ENCODE measurements around the gene NPM1.

Gene NPM1

GRCh38 chr5:171438738-171439137 lies 51.1 kb downstream of the NPM1 start:
- Mint-ChIP-seq H3K9me3 (no peaks in the 10 kb centered on the region), H3K36me3 (ENCODE audit: insufficient read depth) (peaks cover 2% of the 10 kb centered on the region), H3K4me1 (no peaks in the 10 kb centered on the region), H3K27ac (ENCODE audit: low read depth) (no peak overlapping the region), H3K27me3 (no peaks in the 10 kb centered on the region), H3K4me3 (no peak overlapping the region)
- DNase-seq (ENCODE audit: low spot score in 2 of 2) (no peak), ATAC-seq (replicated peaks; ENCODE audit: extremely low read depth, poor library complexity, severe bottlenecking) (no peak)

GRCh38 chr5:171441246-171441791 lies 53.7 kb downstream of the NPM1 start:
- ATAC-seq (replicated peaks; ENCODE audit: extremely low read depth, poor library complexity, severe bottlenecking) (no peak), DNase-seq (ENCODE audit: low spot score in 2 of 2) (no peak)
- Mint-ChIP-seq H3K27ac (ENCODE audit: low read depth) (no peak overlapping the region), H3K36me3 (ENCODE audit: insufficient read depth) (peaks cover 2% of the 10 kb centered on the region), H3K9me3 (no peaks in the 10 kb centered on the region), H3K4me3 (no peak overlapping the region), H3K4me1 (no peaks in the 10 kb centered on the region), H3K27me3 (peaks cover 16% of the 10 kb centered on the region)

- H3K4me1 Mint-ChIP-seq = no peaks in the 10 kb centered on the region
- no peak overlapping the region for H3K27ac Mint-ChIP-seq (ENCODE audit: low read depth)
- DNase-seq (ENCODE audit: low spot score in 2 of 2) (no peak), ATAC-seq (replicated peaks; ENCODE audit: extremely low read depth, poor library complexity, severe bottlenecking) (no peak)
- no peak overlapping the region for H3K4me3 Mint-ChIP-seq
- H3K9me3 Mint-ChIP-seq = no peaks in the 10 kb centered on the region
- peaks cover 23% of the 10 kb centered on the region for H3K27me3 Mint-ChIP-seq
- peaks cover 2% of the 10 kb centered on the region for H3K36me3 Mint-ChIP-seq (ENCODE audit: insufficient read depth)
Measured at GRCh38 chr5:171442287-171443042, 54.8 kb downstream of the NPM1 start.

GRCh38 chr5:171444582-171444981 lies 56.9 kb downstream of the NPM1 start:
- DNase-seq (ENCODE audit: low spot score in 2 of 2) (no peak), ATAC-seq (replicated peaks; ENCODE audit: extremely low read depth, poor library complexity, severe bottlenecking) (no peak)
- no peaks in the 10 kb centered on the region for H3K4me1 Mint-ChIP-seq
- peaks cover 44% of the 10 kb centered on the region for H3K27me3 Mint-ChIP-seq
- H3K36me3 Mint-ChIP-seq (ENCODE audit: insufficient read depth) = no peaks in the 10 kb centered on the region
- no peak overlapping the region for H3K4me3 Mint-ChIP-seq
- no peak overlapping the region for H3K27ac Mint-ChIP-seq (ENCODE audit: low read depth)
- H3K9me3 Mint-ChIP-seq = no peaks in the 10 kb centered on the region

- Mint-ChIP-seq H3K4me3 (no peak overlapping the region), H3K27ac (ENCODE audit: low read depth) (no peak overlapping the region), H3K36me3 (ENCODE audit: insufficient read depth) (no peaks in the 10 kb centered on the region), H3K27me3 (peaks cover 53% of the 10 kb centered on the region), H3K9me3 (no peaks in the 10 kb centered on the region), H3K4me1 (no peaks in the 10 kb centered on the region)
- no peak for DNase-seq (ENCODE audit: low spot score in 2 of 2)
- no peak for ATAC-seq (replicated peaks; ENCODE audit: extremely low read depth, poor library complexity, severe bottlenecking)
Measured at GRCh38 chr5:171445644-171446516, 58.2 kb downstream of the NPM1 start.

GRCh38 chr5:171447226-171447625 lies 59.6 kb downstream of the NPM1 start:
- DNase-seq (ENCODE audit: low spot score in 2 of 2) (no peak), ATAC-seq (replicated peaks; ENCODE audit: extremely low read depth, poor library complexity, severe bottlenecking) (no peak)
- Mint-ChIP-seq H3K4me3 (no peak overlapping the region), H3K27ac (ENCODE audit: low read depth) (no peak overlapping the region), H3K9me3 (no peaks in the 10 kb centered on the region), H3K36me3 (ENCODE audit: insufficient read depth) (no peaks in the 10 kb centered on the region), H3K4me1 (peaks cover 5% of the 10 kb centered on the region), H3K27me3 (peaks cover 67% of the 10 kb centered on the region)

GRCh38 chr5:171449426-171449825 lies 61.8 kb downstream of the NPM1 start:
- Mint-ChIP-seq H3K4me1 (peaks cover 5% of the 10 kb centered on the region), H3K9me3 (no peaks in the 10 kb centered on the region), H3K4me3 (no peak overlapping the region), H3K27me3 (peaks cover 89% of the 10 kb centered on the region), H3K27ac (ENCODE audit: low read depth) (no peak overlapping the region), H3K36me3 (ENCODE audit: insufficient read depth) (no peaks in the 10 kb centered on the region)
- ATAC-seq (replicated peaks; ENCODE audit: extremely low read depth, poor library complexity, severe bottlenecking) (no peak), DNase-seq (ENCODE audit: low spot score in 2 of 2) (no peak)

- DNase-seq (ENCODE audit: low spot score in 2 of 2) (no peak), ATAC-seq (replicated peaks; ENCODE audit: extremely low read depth, poor library complexity, severe bottlenecking) (no peak)
- H3K27me3 Mint-ChIP-seq = peaks cover 80% of the 10 kb centered on the region
- H3K9me3 Mint-ChIP-seq = no peaks in the 10 kb centered on the region
- no peak overlapping the region for H3K27ac Mint-ChIP-seq (ENCODE audit: low read depth)
- no peaks in the 10 kb centered on the region for H3K36me3 Mint-ChIP-seq (ENCODE audit: insufficient read depth)
- H3K4me1 Mint-ChIP-seq = peaks cover 5% of the 10 kb centered on the region
- H3K4me3 Mint-ChIP-seq = peak overlapping the region; percentile 38
Measured at GRCh38 chr5:171450423-171451331, 63.0 kb downstream of the NPM1 start.

GRCh38 chr5:171451421-171451820 lies 63.8 kb downstream of the NPM1 start:
- Mint-ChIP-seq H3K9me3 (no peaks in the 10 kb centered on the region), H3K27ac (ENCODE audit: low read depth) (no peak overlapping the region), H3K4me3 (peak overlapping the region; percentile 38), H3K27me3 (peaks cover 77% of the 10 kb centered on the region), H3K36me3 (ENCODE audit: insufficient read depth) (no peaks in the 10 kb centered on the region), H3K4me1 (peaks cover 5% of the 10 kb centered on the region)
- no peak for ATAC-seq (replicated peaks; ENCODE audit: extremely low read depth, poor library complexity, severe bottlenecking)
- DNase-seq (ENCODE audit: low spot score in 2 of 2) = no peak

- Mint-ChIP-seq H3K4me3 (no peak overlapping the region), H3K36me3 (ENCODE audit: insufficient read depth) (no peaks in the 10 kb centered on the region), H3K27ac (ENCODE audit: low read depth) (no peak overlapping the region), H3K9me3 (no peaks in the 10 kb centered on the region), H3K4me1 (peaks cover 5% of the 10 kb centered on the region), H3K27me3 (peaks cover 62% of the 10 kb centered on the region)
- no peak for DNase-seq (ENCODE audit: low spot score in 2 of 2)
- no peak for ATAC-seq (replicated peaks; ENCODE audit: extremely low read depth, poor library complexity, severe bottlenecking)
Measured at GRCh38 chr5:171453056-171453725, 65.5 kb downstream of the NPM1 start.

GRCh38 chr5:171453988-171454387 lies 66.3 kb downstream of the NPM1 start:
- H3K4me1 Mint-ChIP-seq = peaks cover 5% of the 10 kb centered on the region
- ATAC-seq (replicated peaks; ENCODE audit: extremely low read depth, poor library complexity, severe bottlenecking) (no peak), DNase-seq (ENCODE audit: low spot score in 2 of 2) (no peak)
- H3K9me3 Mint-ChIP-seq = no peaks in the 10 kb centered on the region
- no peaks in the 10 kb centered on the region for H3K36me3 Mint-ChIP-seq (ENCODE audit: insufficient read depth)
- H3K27ac Mint-ChIP-seq (ENCODE audit: low read depth) = no peak overlapping the region
- peaks cover 54% of the 10 kb centered on the region for H3K27me3 Mint-ChIP-seq
- H3K4me3 Mint-ChIP-seq = no peak overlapping the region

GRCh38 chr5:171454549-171454948 lies 66.9 kb downstream of the NPM1 start:
- no peak overlapping the region for H3K27ac Mint-ChIP-seq (ENCODE audit: low read depth)
- no peak overlapping the region for H3K4me3 Mint-ChIP-seq
- no peaks in the 10 kb centered on the region for H3K36me3 Mint-ChIP-seq (ENCODE audit: insufficient read depth)
- no peaks in the 10 kb centered on the region for H3K9me3 Mint-ChIP-seq
- H3K4me1 Mint-ChIP-seq = peaks cover 5% of the 10 kb centered on the region
- no peak for ATAC-seq (replicated peaks; ENCODE audit: extremely low read depth, poor library complexity, severe bottlenecking)
- peaks cover 48% of the 10 kb centered on the region for H3K27me3 Mint-ChIP-seq
- DNase-seq (ENCODE audit: low spot score in 2 of 2) = no peak

Data from central memory CD8-positive, alpha-beta T cell (primary cell).